GM20000 (cell line): Measurements from ENCODE around the gene DNAH17.

Source experiments
- DNase-seq: peaks from one replicate; pipeline ENCODE4 v3.0.0; 2012; ENCODE audit warnings: low spot score
- TF ChIP-seq, protein P1 (sequence below): IDR thresholded peaks from 2 replicates; pipeline ENCODE4 v1.5.1; 2012; ENCODE audit warnings: mild to moderate bottlenecking, control low read depth; ENCODE audit errors: extremely low read depth, missing control alignments

Gene DNAH17

GRCh38 chr17:78517421-78517820 lies 59.8 kb downstream of the DNAH17 start:
- TF ChIP-seq, protein P1, sequence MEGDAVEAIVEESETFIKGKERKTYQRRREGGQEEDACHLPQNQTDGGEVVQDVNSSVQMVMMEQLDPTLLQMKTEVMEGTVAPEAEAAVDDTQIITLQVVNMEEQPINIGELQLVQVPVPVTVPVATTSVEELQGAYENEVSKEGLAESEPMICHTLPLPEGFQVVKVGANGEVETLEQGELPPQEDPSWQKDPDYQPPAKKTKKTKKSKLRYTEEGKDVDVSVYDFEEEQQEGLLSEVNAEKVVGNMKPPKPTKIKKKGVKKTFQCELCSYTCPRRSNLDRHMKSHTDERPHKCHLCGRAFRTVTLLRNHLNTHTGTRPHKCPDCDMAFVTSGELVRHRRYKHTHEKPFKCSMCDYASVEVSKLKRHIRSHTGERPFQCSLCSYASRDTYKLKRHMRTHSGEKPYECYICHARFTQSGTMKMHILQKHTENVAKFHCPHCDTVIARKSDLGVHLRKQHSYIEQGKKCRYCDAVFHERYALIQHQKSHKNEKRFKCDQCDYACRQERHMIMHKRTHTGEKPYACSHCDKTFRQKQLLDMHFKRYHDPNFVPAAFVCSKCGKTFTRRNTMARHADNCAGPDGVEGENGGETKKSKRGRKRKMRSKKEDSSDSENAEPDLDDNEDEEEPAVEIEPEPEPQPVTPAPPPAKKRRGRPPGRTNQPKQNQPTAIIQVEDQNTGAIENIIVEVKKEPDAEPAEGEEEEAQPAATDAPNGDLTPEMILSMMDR = no peak
- DNase-seq = no peak

DNA sequence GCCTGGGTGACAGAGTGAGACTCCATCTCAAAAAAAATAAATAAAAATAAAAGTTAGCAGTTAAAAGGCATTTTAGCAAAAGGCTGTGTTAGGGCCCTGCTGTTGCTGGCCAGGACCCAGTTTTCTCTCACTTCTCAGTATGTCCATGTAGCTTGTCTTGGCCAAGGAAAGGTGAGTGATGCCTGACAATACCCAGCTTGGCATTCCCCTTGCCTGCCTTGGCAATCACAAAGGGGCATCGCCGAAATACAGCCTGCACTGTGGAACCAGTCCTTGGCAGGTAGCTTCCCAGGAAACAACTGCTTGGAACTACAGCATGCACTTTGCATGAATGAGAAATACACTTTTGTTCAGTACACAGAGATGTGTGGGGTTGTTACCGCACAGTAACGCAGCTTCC lies 61.7 kb downstream of the DNAH17 start:
- TF ChIP-seq, protein P1 = no peak
- no peak for DNase-seq

GRCh38 chr17:78514521-78514920 lies 62.7 kb downstream of the DNAH17 start:
- TF ChIP-seq, protein P1 = no peak
- DNase-seq = no peak

DNA sequence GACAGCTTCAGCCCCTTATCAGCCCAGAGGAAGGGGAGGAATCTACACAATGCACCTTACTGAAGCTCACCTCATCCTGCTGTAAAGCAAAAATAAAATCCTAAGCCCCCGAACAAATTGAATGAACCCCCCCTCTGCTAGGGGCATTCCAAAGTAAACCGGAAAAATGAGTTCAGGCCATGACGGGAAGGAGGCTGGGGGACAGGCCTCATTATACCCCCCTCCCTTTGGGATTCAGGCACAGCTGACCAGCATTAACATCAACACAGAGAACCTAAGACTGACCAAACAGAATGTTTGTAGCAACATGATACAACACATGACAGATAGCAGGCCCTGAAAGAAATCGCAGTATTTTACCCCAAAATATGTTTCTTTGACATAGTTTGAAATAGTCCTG lies 64.2 kb downstream of the DNAH17 start:
- DNase-seq = no peak
- TF ChIP-seq, protein P1 = no peak

- TF ChIP-seq, protein P1 = no peak
- no peak for DNase-seq
Measured at GRCh38 chr17:78510141-78511075, 66.8 kb downstream of the DNAH17 start.

DNA sequence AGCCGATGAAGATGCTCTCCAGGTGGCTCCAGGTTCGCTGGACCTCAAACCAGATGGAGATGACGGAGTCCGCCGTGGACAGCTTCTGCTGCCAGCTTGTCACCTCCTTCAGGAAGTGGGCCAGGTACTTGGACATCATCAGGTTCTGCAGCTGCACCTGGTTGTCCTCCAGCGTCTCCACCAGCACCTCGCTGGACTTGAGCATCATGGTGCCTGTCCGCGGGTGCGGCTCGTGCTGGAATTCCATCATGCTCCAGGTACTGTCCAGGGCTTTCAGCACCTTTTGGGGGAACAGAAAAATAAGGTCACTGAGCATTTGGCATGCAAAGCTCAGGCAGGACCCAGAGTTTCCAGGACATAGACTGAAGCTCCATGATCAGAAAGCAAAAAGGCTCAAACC lies 69.7 kb downstream of the DNAH17 start:
- DNase-seq = no peak
- TF ChIP-seq, protein P1 = no peak

GRCh38 chr17:78506454-78507309 lies 70.5 kb downstream of the DNAH17 start:
- DNase-seq = no peak
- TF ChIP-seq, protein P1 = no peak
